ENCODE data around the gene OR6B3. TPM values are rescaled to one million over a fixed set of nuclear protein-coding genes. Genes with fewer than 3 reads are reported as not detected.

The OR6B3 gene
- total RNA-seq, 1 donor, result not detected

DNA sequence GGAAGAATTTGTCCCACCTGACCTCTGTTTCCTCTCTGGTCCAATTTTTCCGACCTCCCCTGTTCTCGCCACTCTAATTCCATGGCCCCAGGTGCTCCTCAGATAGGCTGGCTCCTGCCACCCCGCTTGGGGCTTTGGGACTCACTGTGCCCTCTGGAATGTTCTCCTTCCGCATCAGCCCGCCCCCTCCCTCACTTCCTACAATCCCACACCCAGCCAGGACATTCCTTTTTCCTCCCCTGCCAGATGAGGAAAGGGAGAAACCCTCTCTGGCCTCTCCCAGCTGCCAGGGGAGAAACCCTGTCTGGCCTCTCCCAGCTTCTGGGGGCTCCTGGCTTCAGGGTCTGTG lies 20.0 kb downstream of the OR6B3 start:
- no peak for DNase-seq (ENCODE audit: low read depth)
- no peak for TF ChIP-seq CTCF (IDR thresholded peaks at IDR 0.05; ENCODE audit: insufficient read depth, low read length)
- H3K4me3 ChIP-seq (ENCODE audit: low read depth, low read length), result no peak overlapping the region

DNA sequence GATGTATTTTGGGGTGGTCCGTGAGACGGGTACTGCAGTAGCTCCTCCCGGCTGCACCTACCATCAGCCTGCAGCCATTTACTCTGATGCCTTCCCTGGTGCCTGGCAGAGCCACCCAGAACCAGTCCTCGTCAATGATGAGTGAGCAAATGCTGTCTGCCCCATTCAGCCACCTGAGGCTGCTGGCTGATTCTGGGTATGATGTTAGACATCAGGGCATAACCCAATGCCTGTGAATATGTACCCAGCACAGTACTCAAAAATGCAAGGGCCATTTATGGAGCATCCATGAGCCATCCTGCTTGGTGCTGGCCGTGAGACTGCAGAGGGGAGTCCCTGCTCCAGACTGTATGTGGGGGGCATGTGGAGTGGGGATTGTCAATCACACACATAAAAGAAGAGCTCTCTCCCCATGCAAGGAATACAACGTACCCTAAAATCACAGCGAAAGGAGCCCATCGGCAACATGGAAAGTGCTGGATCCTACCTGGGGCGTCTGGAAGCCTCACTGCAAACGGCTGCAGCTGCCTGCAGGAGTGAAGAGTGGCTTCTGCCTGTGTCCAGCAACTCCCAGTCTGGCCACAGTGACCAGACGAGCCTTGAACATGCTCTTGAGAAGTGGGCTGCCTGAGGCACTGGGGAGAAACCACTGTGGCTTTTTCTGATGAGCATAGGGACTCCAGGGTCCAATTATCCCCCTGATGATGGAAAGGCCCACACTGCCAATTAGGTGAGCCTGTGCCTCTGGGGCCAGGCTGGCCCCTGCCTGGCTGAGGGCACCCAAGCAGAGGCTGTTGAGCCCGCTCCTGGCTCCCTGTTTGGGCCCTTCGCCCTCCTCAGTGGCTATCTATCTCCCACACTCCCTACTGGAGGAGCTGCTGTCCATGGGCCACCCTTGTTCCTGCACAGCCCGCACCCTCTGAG lies 20.7 kb downstream of the OR6B3 start:
- TF ChIP-seq CTCF (IDR thresholded peaks at IDR 0.05; ENCODE audit: insufficient read depth, low read length), result no peak
- no peak for DNase-seq (ENCODE audit: low read depth)
- H3K4me3 ChIP-seq (ENCODE audit: low read depth, low read length), result no peak overlapping the region

DNA sequence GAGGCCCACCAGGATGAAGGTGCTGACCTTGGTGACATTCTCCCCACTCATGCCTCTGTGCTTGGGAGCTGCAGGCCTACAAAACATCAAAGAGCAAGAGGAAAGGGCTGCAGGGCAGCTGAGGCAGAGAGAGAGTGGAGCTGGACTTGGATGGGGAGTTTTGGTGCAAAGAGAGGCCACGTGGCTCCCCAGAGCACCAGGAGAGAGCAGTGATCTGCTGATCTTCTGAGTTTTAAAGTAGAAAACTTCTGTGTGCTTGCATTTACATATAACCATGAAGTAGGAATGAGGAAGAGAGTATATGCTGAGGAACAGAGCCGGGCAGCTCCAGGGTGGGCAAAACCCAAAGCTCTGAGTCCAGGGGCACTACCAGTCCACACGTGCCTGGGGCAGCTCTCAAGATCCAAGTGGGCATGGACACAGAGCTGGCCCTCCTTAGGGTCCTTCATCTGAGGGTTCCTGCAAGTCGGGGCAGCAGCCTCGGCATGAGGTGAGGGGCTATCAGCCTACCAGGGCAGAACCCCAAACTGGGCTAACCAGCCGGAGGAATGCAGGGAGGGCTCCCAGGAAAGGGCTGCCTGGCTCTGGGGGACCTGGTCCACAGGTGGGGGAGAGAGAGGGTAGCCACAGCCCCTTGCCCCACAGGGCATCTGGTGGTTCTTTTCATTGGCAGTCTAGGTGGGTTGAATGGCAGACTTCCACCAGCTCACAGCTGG lies 22.8 kb downstream of the OR6B3 start, which contains the start of gene OR6B2:
Gene OR6B2 (minus strand): TSS at position 51 of the 716 bp plus-strand sequence. CDS start 0 bp downstream, at position 51.
- DNase-seq (ENCODE audit: low read depth), result no peak
- H3K4me3 ChIP-seq (ENCODE audit: low read depth, low read length), result no peak within 1 kb of the TSS

DNA sequence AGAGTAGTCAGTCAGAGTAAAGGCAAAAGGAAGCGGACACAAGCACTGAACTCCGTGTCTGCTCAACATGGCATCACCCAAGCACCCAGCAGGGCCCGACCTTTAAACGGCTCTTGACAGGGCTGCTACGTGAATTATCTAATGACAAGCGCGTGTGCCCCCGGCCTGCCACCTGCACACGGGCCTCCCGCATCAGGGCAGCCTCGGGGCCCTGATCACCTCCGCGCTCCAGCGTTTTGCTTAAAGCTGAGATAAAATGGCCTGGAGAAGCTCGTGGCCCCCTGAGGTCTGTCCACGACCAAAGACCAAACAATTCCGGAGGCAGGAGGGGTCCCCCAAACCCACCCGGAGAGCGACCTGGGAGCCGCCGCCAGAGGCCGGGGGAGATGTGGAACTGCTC lies 28.6 kb downstream of the OR6B3 start:
- peak; percentile 3 for DNase-seq (ENCODE audit: low read depth)
- H3K4me3 ChIP-seq (ENCODE audit: low read depth, low read length), result peak overlapping the region; percentile 95
- TF ChIP-seq CTCF (IDR thresholded peaks at IDR 0.05; ENCODE audit: insufficient read depth, low read length), result no peak

More for the DNA sequence above, 22.8 kb downstream of the OR6B3 start, which contains the start of gene OR6B2:
- TF ChIP-seq CTCF (IDR thresholded peaks at IDR 0.05; ENCODE audit: insufficient read depth, low read length), result no peak

GRCh38 chr2:240023792-240024191 lies 29.5 kb downstream of the OR6B3 start:
- DNase-seq (ENCODE audit: low read depth), result no peak
- H3K4me3 ChIP-seq (ENCODE audit: low read depth, low read length), result peak overlapping the region; percentile 95
- TF ChIP-seq CTCF (IDR thresholded peaks at IDR 0.05; ENCODE audit: insufficient read depth, low read length), result no peak

- DNase-seq (ENCODE audit: low read depth), result peak; percentile 57
- TF ChIP-seq CTCF (IDR thresholded peaks at IDR 0.05; ENCODE audit: insufficient read depth, low read length), result peak; percentile 96
- H3K4me3 ChIP-seq (ENCODE audit: low read depth, low read length), result no peak overlapping the region
Observed at GRCh38 chr2:240021488-240022104, 31.7 kb downstream of the OR6B3 start.

All from fibroblast of the aortic adventitia (primary cell).